HG03025 (cell line): Measurements from ENCODE around the gene MBOAT1.

Experiments
- ATAC-seq: cut with Tn5 transposase; IDR thresholded peaks from one replicate; pipeline ENCODE4 v1.9.1; 2021; ENCODE audit warnings: mild to moderate bottlenecking, moderate library complexity; ENCODE audit not compliant: unreplicated experiment, low FRiP score

Gene MBOAT1

DNA sequence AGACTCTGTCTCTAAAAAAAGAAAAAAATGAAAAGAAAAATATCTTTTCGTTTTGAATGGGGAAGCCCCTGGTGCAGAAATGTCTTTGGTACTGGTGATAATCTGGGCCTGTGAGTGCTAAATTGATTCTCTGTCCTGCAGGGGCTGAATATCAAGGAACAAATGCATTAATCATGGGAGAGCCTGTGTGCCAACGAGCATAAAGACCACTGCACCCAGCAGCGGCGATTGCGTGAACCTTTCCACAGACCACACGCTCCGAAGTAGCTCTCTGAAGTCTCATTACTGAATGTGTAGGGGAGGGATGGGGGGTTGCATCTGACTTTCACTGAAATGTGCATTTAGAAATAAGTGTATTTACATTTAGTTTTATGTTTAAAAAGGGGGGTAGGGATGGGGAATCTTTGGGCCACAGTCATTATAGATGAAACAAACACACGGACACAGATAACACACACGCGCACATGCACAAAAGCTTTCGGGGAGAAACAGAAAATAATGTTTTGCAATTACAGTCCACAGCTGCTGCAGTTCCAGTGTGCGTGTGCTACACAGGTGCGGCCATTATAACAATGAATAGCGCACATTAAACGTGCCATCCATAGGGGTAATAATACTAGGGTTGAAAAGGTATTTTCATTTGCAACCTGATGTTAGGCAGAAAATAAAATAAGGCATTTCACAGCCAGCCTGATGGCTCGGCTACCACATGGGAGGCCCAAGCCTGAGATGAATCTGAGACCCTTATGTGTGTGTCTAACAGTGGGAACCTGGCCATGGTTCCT is 154.0 kb downstream of the MBOAT1 start:
- ATAC-seq = no peak

DNA sequence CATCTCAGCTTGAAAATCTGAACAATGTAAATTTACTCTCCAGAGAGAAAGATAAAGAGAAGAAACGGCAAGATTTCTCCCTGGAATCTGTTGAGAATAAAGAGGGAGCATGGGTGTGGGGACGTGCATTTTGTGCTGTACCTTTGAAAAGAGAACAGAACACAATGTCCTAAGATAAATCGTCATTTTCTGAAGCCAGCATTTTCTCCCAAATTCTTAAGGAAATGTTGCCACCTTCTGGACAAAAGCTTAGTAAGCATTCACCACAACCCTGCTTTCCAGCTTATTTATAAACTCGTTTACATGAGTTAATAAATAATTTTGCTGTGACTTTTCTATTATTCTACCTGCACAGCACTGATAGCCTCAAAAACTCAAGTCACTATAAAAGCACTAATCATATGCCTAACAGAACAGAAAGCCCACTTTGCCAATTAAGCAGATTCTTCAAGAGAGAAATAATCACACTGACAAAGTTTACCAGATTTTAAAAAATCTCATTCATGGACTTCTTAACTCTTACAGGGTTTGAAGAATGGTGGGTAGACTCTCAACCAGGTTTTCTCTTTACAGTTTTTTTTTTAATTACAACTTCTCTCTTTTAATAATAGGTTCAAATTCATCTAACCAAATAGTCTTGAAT is 155.8 kb downstream of the MBOAT1 start:
- ATAC-seq = no peak

DNA sequence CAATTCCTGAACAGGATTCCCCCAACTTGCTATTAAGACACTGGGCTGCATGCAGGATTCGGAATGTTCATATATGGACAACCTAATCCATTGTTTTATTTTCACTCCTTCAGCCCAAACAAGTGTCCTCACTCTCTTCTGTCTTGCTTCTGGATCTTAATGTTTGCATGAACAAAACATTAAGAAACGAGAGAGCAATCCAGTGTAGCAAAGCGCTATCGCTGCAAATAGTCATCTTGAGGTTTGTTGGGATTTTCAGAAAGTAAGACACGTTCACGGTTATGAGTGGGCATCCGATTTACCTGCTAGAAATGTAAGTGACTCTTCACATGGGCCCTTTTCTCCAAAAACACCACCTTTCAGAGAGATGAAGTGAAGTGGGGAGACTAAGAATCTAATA is 156.4 kb downstream of the MBOAT1 start:
- ATAC-seq = no peak
